GM12878 (cell line): Measurements from ENCODE around the gene CDC7. TPM values are rescaled to one million over a fixed set of nuclear protein-coding genes. Genes with fewer than 3 reads are reported as not detected.
A peak's percentile ranks its signal among the peaks of the same experiment; 100 is the strongest.

ENCODE experiments used
- ATAC-seq: fragments of 200-7000 bp; cut with Tn5 transposase; 3 replicates; pipeline ENCODE4 v1.9.1; 2020; ENCODE audit warnings: mild to moderate bottlenecking, moderate library complexity
- BruUV-seq: library from RNA; stranded (reverse); fragments of 400-500 nt; replicated peaks from 2 replicates; lab custom pipeline; 2021; lab: Mats Ljungman, UMichigan
- CTCF ChIA-PET: fragments of 300-600 bp; sonication (Branson Sonifier 250); formaldehyde crosslinking; extraction: SDS; loops from one replicate; lab custom pipeline; 2021; ENCODE audit warnings: inconsistent platforms; lab: Yijun Ruan, JAX
- POLR2A ChIA-PET: fragments of 350-600 bp; formaldehyde crosslinking; extraction: SDS; loops from one replicate; lab custom pipeline; 2021; ENCODE audit warnings: inconsistent platforms; lab: Charles Lee
- RAD21 ChIA-PET: fragments of 300-600 bp; sonication (Branson Sonifier 250); formaldehyde crosslinking; loops from one replicate; lab custom pipeline; 2023; ENCODE audit warnings: antibody characterized with exemption; ENCODE audit not compliant: unreplicated experiment; lab: Charles Lee
- SMC1A ChIA-PET: fragments of 300-600 bp; sonication (Branson Sonifier 250); formaldehyde crosslinking; loops from one replicate; lab custom pipeline; 2023; ENCODE audit not compliant: unreplicated experiment, uncharacterized antibody; lab: Charles Lee
- DNase-seq: peaks from one replicate; pipeline ENCODE4 v3.0.0-alpha.2; 2011; ENCODE audit warnings: low read depth, low spot score
- FAIRE-seq: peaks from 3 replicates; lab custom pipeline; 2011; peaks lifted over from hg19 to GRCh38; lab: Jason Lieb, UNC
- H2AFZ ChIP-seq: 2 replicates; pipeline ENCODE4 v1.6.0; 2011; ENCODE audit warnings: low read depth, low read length, control low read depth; ENCODE audit not compliant: control insufficient read depth
- H3K27ac ChIP-seq: 2 replicates; pipeline ENCODE4 v1.5.1; 2011; ENCODE audit warnings: control low read depth; ENCODE audit not compliant: control insufficient read depth, insufficient read depth
- H3K27me3 ChIP-seq, 2 experiments: replicated peaks in 1 of 2; 2 replicates each; pipeline versions ENCODE4 v1.6.0 to v1.6.1; 2011; ENCODE audit warnings: low read length in 1 of 2; ENCODE audit not compliant: control insufficient read depth in 2 of 2, insufficient read depth in 2 of 2
- H3K36me3 ChIP-seq, 2 experiments: 2 replicates each; pipeline ENCODE4 v1.5.1; 2011; ENCODE audit warnings: low read length in 1 of 2; ENCODE audit not compliant: control insufficient read depth in 2 of 2, insufficient read depth in 2 of 2
- H3K4me1 ChIP-seq: 2 replicates; pipeline ENCODE4 v1.6.1; 2011; ENCODE audit warnings: mild to moderate bottlenecking, low read length, moderate library complexity, mixed read lengths; ENCODE audit not compliant: control insufficient read depth, insufficient read depth
- H3K4me2 ChIP-seq: 2 replicates; pipeline ENCODE4 v1.6.0; 2011; ENCODE audit warnings: control low read depth; ENCODE audit not compliant: control insufficient read depth, insufficient read depth
- H3K4me3 ChIP-seq: fragments of 200-600 bp; sonication (generic); 2 replicates; pipeline ENCODE4 v1.5.1; 2016
- H3K79me2 ChIP-seq: 2 replicates; pipeline ENCODE4 v1.6.0; 2011; ENCODE audit warnings: low read length; ENCODE audit not compliant: control insufficient read depth, insufficient read depth
- H3K9ac ChIP-seq: 2 replicates; pipeline ENCODE4 v1.8.0; 2011; ENCODE audit warnings: low read length, control low read depth, mixed read lengths; ENCODE audit not compliant: control insufficient read depth, insufficient read depth
- H3K9me3 ChIP-seq: replicated peaks from 3 replicates; pipeline ENCODE4 v1.5.1; 2011; ENCODE audit warnings: mild to moderate bottlenecking, low read length; ENCODE audit not compliant: control insufficient read depth, insufficient read depth
- H4K20me1 ChIP-seq: 2 replicates; pipeline ENCODE4 v1.6.0; 2011; ENCODE audit not compliant: control insufficient read depth, insufficient read depth
- IKZF1 ChIP-seq: fragments of 450-650 bp; conservative IDR thresholded peaks from 2 replicates; pipeline ENCODE4 v1.6.1; 2017; ENCODE audit warnings: antibody characterized with exemption, mild to moderate bottlenecking
- NR2F1 ChIP-seq: fragments of 450-650 bp; conservative IDR thresholded peaks from 2 replicates; pipeline ENCODE4 v1.6.1; 2017; ENCODE audit warnings: mild to moderate bottlenecking
- SRF ChIP-seq, 2 experiments: IDR thresholded peaks; 2 replicates each; pipeline ENCODE4 v1.6.1; 2011; ENCODE audit warnings: low read depth in 2 of 2, low read length in 2 of 2, mild to moderate bottlenecking in 1 of 2, moderate library complexity in 1 of 2
- ZBED1 ChIP-seq: IDR thresholded peaks from 2 replicates; pipeline ENCODE4 v1.6.1; 2016; ENCODE audit warnings: borderline replicate concordance
- in situ Hi-C: fragments of 300-500 bp; cut with MboI; formaldehyde crosslinking; loops from 9 replicates; pipeline ENCODE4 v1.14.3; 2018; ENCODE audit warnings: mixed read lengths
- intact Hi-C: fragments of 100-400 bp; cut with micrococcal nuclease; formaldehyde crosslinking; loops from one replicate; pipeline ENCODE4 v1.14.2; 2022; ENCODE audit not compliant: unreplicated experiment
- polyA plus RNA-seq, 11 experiments: library from polyadenylated mRNA; depleted of rRNA in 4 of 11; unstranded in 6 of 11; stranded (reverse) in 5 of 11; fragments of >200 nt; fragmentation: Nextera tagmentation in 4 of 11; fragmentation: Illumina TruSeq in 1 of 11; extraction: Ambion mirVana in 4 of 11; extraction: Trizol in 1 of 11; gene quantifications; 1 replicate in 1 of 11; 2 replicates in 10 of 11; pipeline versions ENCODE4 v1.2.1 to v1.2.3, GENCODE V29; 2011 to 2016; ENCODE audit warnings: inconsistent platforms in 2 of 11, missing spikeins in 2 of 11, low read depth in 1 of 11
- total RNA-seq, 4 experiments: library from RNA; depleted of rRNA in 3 of 4; stranded (reverse); fragments of >200 nt in 3 of 4; fragmentation: Illumina TruSeq in 1 of 4; extraction: Trizol in 1 of 4; gene quantifications; 2 replicates each; pipeline versions ENCODE4 v1.2.1 to v1.2.3, GENCODE V29; 2013 to 2021
- TF ChIP-seq, protein P1 (sequence below): IDR thresholded peaks from 2 replicates; pipeline ENCODE4 v1.6.1; 2011; ENCODE audit warnings: mild to moderate bottlenecking, low read depth, low read length, moderate library complexity; ENCODE audit not compliant: insufficient replicate concordance

Gene CDC7
- total and polyA plus RNA-seq, 10 of the 15 experiments (the other 5 are each of a cell fraction or from before 2014, with no cell fraction given): 14.9 to 37.8 (median 26.0) TPM

DNA sequence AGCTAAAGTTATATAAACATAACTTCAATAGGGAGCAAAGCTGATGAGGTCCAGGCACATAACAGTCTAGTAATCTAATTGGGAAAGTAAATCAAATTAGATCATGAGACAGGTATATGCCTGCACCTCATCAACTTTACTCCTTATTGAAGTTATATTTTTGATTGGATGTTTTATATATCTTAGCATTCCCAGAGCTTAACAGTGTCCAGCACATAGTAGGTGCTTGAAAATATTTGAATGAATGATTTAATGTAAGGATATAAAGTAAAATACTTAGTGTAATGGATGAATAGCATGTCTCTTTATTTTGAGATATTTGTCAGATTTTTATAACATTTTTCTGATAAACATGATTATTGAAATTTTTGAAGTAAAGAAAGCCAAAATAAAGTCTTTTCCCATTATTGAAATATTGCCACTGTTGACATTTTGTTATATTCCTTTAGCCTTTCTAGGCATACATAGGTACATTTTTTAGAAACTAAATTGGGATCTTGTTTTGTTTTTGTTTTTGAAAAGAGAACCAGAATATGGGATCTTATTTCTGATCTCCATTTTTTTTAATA, 2.8 kb downstream of the CDC7 start:
- H4K20me1 ChIP-seq: no peaks in the 10 kb centered on the region
- H3K9me3 ChIP-seq: no peaks in the 10 kb centered on the region
- H3K4me2 ChIP-seq: peak overlapping the region; percentile 84; the same call in 1 of the 2 replicates
- H3K4me3 ChIP-seq: no peak overlapping the region
- no peaks in the 10 kb centered on the region for H3K27me3 ChIP-seq
- SMC1A ChIA-PET: interaction anchor here (0.6 to 2.8 kb wide), 7 partner anchors 9 to 957 kb away, joined by 3 to 9 read pairs (median 3); no protein-coding TSS in a partner anchor
- H3K27ac ChIP-seq: no peak overlapping the region
- POLR2A ChIA-PET: interaction anchor here (0.6 kb wide), 1 partner anchor 20 kb away, joined by 3 read pairs; no protein-coding TSS in a partner anchor
- FAIRE-seq (no peak), DNase-seq (no peak), ATAC-seq (no peak)
- intact Hi-C loops: loop anchor here (5.0 to 10.0 kb wide), 4 partner anchors 209 to 791 kb away; partner anchors contain the start of genes GLMN, RPAP2 and TGFBR3
- in situ Hi-C loops: loop anchor here (25.0 kb wide), 2 partner anchors 384 to 1109 kb away; partner anchors contain the start of gene TGFBR3
- TF ChIP-seq SRF (IDR thresholded peaks at IDR 0.05; ENCODE audit: low read depth in 2 of 2, low read length in 2 of 2) (no peak), IKZF1 (no peak), NR2F1 (no peak), ZBED1 (no peak)
- TF ChIP-seq, protein P1, sequence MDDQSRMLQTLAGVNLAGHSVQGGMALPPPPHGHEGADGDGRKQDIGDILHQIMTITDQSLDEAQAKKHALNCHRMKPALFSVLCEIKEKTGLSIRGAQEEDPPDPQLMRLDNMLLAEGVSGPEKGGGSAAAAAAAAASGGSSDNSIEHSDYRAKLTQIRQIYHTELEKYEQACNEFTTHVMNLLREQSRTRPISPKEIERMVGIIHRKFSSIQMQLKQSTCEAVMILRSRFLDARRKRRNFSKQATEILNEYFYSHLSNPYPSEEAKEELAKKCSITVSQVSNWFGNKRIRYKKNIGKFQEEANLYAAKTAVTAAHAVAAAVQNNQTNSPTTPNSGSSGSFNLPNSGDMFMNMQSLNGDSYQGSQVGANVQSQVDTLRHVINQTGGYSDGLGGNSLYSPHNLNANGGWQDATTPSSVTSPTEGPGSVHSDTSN: no peak
- no peak overlapping the region for H3K9ac ChIP-seq
- RAD21 ChIA-PET: interaction anchor here (4.7 kb wide), 1 partner anchor 9 kb away, joined by 27 read pairs; no protein-coding TSS in a partner anchor
- BruUV-seq: no TSS peak
- no peaks in the 10 kb centered on the region; a peak in 1 of 4 replicates for H3K36me3 ChIP-seq
- H2AFZ ChIP-seq: no peak overlapping the region
- peaks cover 51% of the 10 kb centered on the region for H3K79me2 ChIP-seq
- CTCF ChIA-PET: interaction anchor here (1.0 to 6.7 kb wide), 6 partner anchors 10 to 414 kb away, joined by 3 to 59 read pairs (median 6); no protein-coding TSS in a partner anchor
- H3K4me1 ChIP-seq: peaks cover 2% of the 10 kb centered on the region; the same call in 1 of the 2 replicates
